ENCODE measurements around the gene DMRTA2.

DNA sequence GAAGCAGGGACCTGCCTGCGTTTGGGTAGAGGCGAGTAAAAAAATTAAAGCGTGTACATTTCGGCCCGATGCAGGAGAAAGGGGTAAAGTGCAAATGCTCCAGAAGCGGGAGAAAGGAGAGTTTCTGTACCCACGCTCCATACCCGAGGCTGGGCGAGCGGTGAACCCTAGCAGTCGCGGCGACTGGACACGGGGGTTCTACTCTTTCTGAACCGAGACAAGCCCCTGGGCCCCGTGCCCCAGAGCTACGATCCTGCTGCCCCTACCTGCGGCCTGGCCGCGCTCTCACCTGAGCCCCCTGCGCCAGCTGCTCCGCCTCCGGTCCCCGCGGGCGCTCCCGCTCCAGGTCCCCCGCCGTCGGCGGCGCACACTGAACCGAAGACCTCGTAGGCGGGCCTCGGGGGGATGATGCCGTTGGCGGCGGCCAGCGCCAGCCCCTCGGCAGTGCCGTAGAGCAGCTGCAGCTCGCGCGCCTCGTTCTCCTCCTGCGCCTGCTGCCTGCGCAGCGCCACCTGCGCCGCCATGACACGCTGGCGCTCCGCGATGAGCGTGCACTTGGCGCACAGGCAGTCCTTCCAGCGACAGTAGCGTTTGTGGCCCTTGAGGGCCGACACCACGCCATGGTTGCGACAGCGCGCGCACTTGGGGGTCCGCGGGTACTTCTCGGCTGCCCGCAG, 2.4 kb downstream of the DMRTA2 start:
- TF ChIP-seq, protein P1, sequence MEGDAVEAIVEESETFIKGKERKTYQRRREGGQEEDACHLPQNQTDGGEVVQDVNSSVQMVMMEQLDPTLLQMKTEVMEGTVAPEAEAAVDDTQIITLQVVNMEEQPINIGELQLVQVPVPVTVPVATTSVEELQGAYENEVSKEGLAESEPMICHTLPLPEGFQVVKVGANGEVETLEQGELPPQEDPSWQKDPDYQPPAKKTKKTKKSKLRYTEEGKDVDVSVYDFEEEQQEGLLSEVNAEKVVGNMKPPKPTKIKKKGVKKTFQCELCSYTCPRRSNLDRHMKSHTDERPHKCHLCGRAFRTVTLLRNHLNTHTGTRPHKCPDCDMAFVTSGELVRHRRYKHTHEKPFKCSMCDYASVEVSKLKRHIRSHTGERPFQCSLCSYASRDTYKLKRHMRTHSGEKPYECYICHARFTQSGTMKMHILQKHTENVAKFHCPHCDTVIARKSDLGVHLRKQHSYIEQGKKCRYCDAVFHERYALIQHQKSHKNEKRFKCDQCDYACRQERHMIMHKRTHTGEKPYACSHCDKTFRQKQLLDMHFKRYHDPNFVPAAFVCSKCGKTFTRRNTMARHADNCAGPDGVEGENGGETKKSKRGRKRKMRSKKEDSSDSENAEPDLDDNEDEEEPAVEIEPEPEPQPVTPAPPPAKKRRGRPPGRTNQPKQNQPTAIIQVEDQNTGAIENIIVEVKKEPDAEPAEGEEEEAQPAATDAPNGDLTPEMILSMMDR (IDR thresholded peaks at IDR 0.05): no peak
- no peak for TF ChIP-seq POLR2A (IDR thresholded peaks at IDR 0.05)
